Activated CD8-positive, alpha-beta T cell treated with anti-CD3 and anti-CD28 coated beads for 36 hours (primary cell): ENCODE data around the gene KIRREL3. TPM values are rescaled to one million over a fixed set of nuclear protein-coding genes. Genes with fewer than 3 reads are reported as not detected.

Experiments
- ATAC-seq: fragments of 200-7000 bp; cut with Tn5 transposase; one replicate; pipeline ENCODE4 v1.10.0; 2021; ENCODE audit warnings: mild to moderate bottlenecking, moderate library complexity
- CTCF ChIA-PET: fragments of 350-600 bp; sonication (Branson Sonifier 250); formaldehyde crosslinking; loops from one replicate; lab custom pipeline; 2021; ENCODE audit warnings: antibody characterized with exemption; lab: Charles Lee
- POLR2A ChIA-PET: fragments of 350-600 bp; sonication (Branson Sonifier 250); formaldehyde crosslinking; loops from one replicate; lab custom pipeline; 2021; ENCODE audit warnings: antibody characterized with exemption; lab: Charles Lee
- DNase-seq: peaks from one replicate; pipeline ENCODE4 v3.0.0-alpha.2; 2020
- H3K27ac Mint-ChIP-seq: one replicate; pipeline ENCODE4 v1.8.0; 2021; ENCODE audit warnings: mild to moderate bottlenecking, mixed read lengths
- H3K27me3 Mint-ChIP-seq: one replicate; pipeline ENCODE4 v1.8.0; 2021; ENCODE audit warnings: mixed read lengths
- H3K36me3 Mint-ChIP-seq: one replicate; pipeline ENCODE4 v1.8.0; 2021; ENCODE audit warnings: low read depth, mixed read lengths
- H3K4me1 Mint-ChIP-seq: one replicate; pipeline ENCODE4 v1.8.0; 2021; ENCODE audit warnings: low read depth, mixed read lengths
- H3K4me3 Mint-ChIP-seq: one replicate; pipeline ENCODE4 v1.8.0; 2021; ENCODE audit warnings: mild to moderate bottlenecking, moderate library complexity, mixed read lengths
- H3K9me3 Mint-ChIP-seq: one replicate; pipeline ENCODE4 v1.8.0; 2021; ENCODE audit warnings: mixed read lengths
- intact Hi-C: fragments of 100-400 bp; cut with micrococcal nuclease; formaldehyde crosslinking; loops from one replicate; pipeline ENCODE4 v1.10.0; 2022
- total RNA-seq, 2 experiments: library from RNA; stranded (reverse); gene quantifications; one replicate each; pipeline ENCODE4 v1.2.3, GENCODE V29; 2021
- TF ChIP-seq, protein P1 (sequence below): fragments of 200-600 bp; IDR thresholded peaks from one replicate; pipeline ENCODE4 v1.8.0; 2022; ENCODE audit warnings: antibody characterized with exemption, mild to moderate bottlenecking

KIRREL3 gene
- total RNA-seq, 2 experiments from 2014 or later = not detected

DNA sequence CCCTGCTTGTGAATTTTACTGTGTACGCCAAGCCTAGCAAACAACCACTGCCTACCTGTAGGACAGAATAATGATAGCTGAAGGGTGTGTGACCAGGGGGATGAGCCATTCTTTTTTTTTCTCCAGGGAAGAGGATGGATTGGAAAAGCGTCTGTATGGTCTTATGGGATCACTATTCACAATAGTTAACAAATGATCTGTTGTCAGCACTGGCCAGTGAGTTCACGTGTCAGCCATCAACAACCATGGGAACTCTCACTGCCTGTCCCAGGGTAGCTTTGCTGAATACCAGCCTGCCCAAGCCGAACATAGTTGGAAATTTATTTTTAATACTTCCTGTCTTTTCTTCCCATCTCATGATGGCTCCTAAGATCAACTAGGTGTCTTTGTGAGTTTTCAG, 474.9 kb downstream of the KIRREL3 start:
- Mint-ChIP-seq H3K27me3 (peaks cover 4% of the 10 kb centered on the region), H3K4me3 (no peak overlapping the region), H3K4me1 (no peaks in the 10 kb centered on the region), H3K9me3 (no peaks in the 10 kb centered on the region), H3K36me3 (no peaks in the 10 kb centered on the region), H3K27ac (no peak overlapping the region)
- ChIA-PET CTCF (no interaction called here), POLR2A (no interaction called here)
- intact Hi-C loops = no loop called here
- TF ChIP-seq, protein P1, sequence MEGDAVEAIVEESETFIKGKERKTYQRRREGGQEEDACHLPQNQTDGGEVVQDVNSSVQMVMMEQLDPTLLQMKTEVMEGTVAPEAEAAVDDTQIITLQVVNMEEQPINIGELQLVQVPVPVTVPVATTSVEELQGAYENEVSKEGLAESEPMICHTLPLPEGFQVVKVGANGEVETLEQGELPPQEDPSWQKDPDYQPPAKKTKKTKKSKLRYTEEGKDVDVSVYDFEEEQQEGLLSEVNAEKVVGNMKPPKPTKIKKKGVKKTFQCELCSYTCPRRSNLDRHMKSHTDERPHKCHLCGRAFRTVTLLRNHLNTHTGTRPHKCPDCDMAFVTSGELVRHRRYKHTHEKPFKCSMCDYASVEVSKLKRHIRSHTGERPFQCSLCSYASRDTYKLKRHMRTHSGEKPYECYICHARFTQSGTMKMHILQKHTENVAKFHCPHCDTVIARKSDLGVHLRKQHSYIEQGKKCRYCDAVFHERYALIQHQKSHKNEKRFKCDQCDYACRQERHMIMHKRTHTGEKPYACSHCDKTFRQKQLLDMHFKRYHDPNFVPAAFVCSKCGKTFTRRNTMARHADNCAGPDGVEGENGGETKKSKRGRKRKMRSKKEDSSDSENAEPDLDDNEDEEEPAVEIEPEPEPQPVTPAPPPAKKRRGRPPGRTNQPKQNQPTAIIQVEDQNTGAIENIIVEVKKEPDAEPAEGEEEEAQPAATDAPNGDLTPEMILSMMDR = no peak
- DNase-seq (no peak), ATAC-seq (no peak)

DNA sequence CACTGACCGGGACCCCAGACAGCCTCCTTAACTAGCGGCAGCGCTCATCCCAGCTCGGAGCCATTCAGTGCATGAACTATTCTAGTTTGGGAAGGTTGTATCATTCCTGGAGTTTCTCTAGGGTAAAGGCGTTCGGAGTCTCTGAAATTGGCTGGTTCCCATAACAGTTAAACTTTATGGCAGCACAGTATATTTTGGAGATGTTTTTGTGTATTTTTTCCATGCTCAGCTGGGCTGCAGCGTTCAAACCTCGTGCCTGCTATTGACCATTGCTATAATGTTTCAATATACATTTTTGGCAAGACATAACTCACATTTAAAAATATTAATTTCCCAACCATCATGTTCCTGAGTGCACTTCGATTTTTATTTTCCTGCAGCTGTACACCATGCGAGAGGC, 475.4 kb downstream of the KIRREL3 start:
- Mint-ChIP-seq H3K9me3 (no peaks in the 10 kb centered on the region), H3K27me3 (peaks cover 4% of the 10 kb centered on the region), H3K36me3 (no peaks in the 10 kb centered on the region), H3K4me3 (no peak overlapping the region), H3K4me1 (no peaks in the 10 kb centered on the region), H3K27ac (no peak overlapping the region)
- TF ChIP-seq, protein P1 = no peak
- ATAC-seq (no peak), DNase-seq (no peak)
- POLR2A ChIA-PET = no interaction called here
- intact Hi-C loops = no loop called here
- CTCF ChIA-PET = no interaction called here

DNA sequence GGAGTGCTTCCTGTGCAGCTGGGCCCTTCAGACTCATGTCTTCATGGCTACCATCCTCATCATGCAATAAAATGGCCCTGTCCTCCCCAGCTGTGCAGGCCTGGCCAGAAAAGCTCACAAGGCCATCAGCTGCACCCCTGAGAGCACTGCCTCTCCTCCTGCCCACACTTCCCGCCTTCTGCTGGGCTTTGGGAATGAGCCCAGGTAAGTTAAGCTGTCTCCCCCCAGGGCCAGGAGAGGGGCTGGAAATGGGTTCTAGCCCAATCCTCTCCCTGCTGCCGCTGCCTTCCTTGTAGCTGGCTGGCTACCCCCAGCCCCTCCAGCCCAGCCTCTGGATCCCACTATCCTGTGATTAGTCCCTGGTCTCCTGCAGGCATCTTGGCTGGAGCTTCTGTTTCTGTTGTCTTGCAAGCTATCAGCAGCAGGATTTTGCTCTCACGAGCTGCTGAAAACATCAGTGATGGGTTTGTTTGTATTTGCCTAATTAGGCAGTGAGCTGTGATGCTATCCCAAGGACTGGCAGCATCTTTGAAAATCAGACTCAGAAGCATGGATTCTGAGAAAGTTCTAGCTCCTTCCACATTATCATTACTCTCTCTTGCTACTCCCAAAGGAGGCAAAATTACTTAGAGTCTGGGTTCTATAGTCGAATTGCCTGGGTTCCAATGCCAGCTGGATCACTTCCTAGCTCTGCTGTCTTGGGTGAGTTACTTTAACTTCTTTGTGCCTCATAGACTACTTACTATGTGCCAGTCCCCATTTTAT, 476.9 kb downstream of the KIRREL3 start:
- H3K27ac Mint-ChIP-seq = no peak overlapping the region
- H3K27me3 Mint-ChIP-seq = peaks cover 4% of the 10 kb centered on the region
- POLR2A ChIA-PET = no interaction called here
- H3K9me3 Mint-ChIP-seq = no peaks in the 10 kb centered on the region
- ATAC-seq (no peak), DNase-seq (no peak)
- H3K4me1 Mint-ChIP-seq = no peaks in the 10 kb centered on the region
- no peak overlapping the region for H3K4me3 Mint-ChIP-seq
- CTCF ChIA-PET = no interaction called here
- no peaks in the 10 kb centered on the region for H3K36me3 Mint-ChIP-seq
- TF ChIP-seq, protein P1 = no peak
- intact Hi-C loops = no loop called here

DNA sequence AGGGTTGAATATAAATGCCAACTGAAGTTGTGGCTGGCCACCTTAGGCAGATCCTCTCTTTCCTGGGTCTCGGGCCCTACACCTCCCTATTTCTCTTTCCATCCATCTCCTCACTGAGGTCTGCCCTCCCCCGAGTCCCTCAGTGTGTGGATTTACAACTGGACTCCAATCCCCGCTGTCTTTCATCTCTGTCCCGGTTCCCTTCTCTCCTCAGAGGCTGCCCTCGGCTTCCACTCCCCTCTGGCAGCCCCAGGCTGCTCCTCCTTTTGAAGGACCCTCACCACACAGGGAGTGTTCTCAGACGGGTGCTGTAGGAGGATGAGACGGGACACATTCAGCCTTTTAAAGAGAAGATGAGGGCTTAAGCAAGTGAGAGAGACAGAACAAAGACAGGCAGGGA, 478.0 kb downstream of the KIRREL3 start:
- ChIA-PET POLR2A (no interaction called here), CTCF (no interaction called here)
- Mint-ChIP-seq H3K9me3 (no peaks in the 10 kb centered on the region), H3K36me3 (no peaks in the 10 kb centered on the region), H3K27ac (no peak overlapping the region), H3K4me1 (no peaks in the 10 kb centered on the region), H3K4me3 (no peak overlapping the region), H3K27me3 (peaks cover 4% of the 10 kb centered on the region)
- TF ChIP-seq, protein P1 = no peak
- DNase-seq (no peak), ATAC-seq (no peak)
- intact Hi-C loops = no loop called here

DNA sequence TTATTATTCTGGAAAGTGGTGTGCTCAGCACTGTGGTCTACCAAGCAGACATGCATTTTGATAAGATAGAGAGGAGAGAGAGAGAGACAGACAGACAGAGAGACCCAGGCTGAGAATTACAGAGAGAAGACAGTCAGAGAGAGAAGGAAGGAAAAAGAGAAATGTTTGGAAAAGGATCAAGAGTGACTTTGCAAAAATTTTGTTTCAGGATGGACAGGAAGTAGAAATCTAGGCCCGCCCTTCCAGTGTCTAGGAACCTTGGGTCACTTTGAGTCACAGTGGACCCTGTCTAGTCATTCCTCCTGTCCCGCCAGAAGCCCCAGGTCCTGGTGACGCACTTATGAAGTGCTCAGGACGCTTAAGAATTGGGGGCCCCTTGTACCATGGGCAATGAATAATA, 478.4 kb downstream of the KIRREL3 start:
- peaks cover 4% of the 10 kb centered on the region for H3K27me3 Mint-ChIP-seq
- no peak overlapping the region for H3K4me3 Mint-ChIP-seq
- intact Hi-C loops = no loop called here
- no peaks in the 10 kb centered on the region for H3K36me3 Mint-ChIP-seq
- DNase-seq = no peak
- no peak for ATAC-seq
- H3K27ac Mint-ChIP-seq = no peak overlapping the region
- H3K4me1 Mint-ChIP-seq = no peaks in the 10 kb centered on the region
- TF ChIP-seq, protein P1 = no peak
- no peaks in the 10 kb centered on the region for H3K9me3 Mint-ChIP-seq
- ChIA-PET CTCF (no interaction called here), POLR2A (no interaction called here)
